Aorta (tissue), 5 donors: ENCODE measurements around the gene TMEM190. TPM values are rescaled to one million over a fixed set of nuclear protein-coding genes. Genes with fewer than 3 reads are reported as not detected.

Experiments
- ATAC-seq: fragments of 200-7000 bp; cut with Tn5 transposase; one replicate; pipeline ENCODE4 v1.9.1; 2022; ENCODE audit warnings: moderate library complexity; ENCODE audit not compliant: low FRiP score
- DNase-seq, 2 donors: peaks; one replicate each; pipeline ENCODE4 v3.0.0-alpha.2; 2020
- H3K27ac ChIP-seq, 2 donors: one replicate each; pipeline ENCODE4 v1.5.1; 2013; ENCODE audit warnings: low read length in 2 of 2, mild to moderate bottlenecking in 2 of 2, moderate library complexity in 2 of 2, control low read depth in 1 of 2, inconsistent platforms in 1 of 2, low read depth in 1 of 2
- H3K27me3 ChIP-seq, 2 donors: one replicate each; pipeline ENCODE4 v1.6.1; 2013; ENCODE audit warnings: control low read depth in 1 of 2, low read length in 1 of 2, mild to moderate bottlenecking in 1 of 2, moderate library complexity in 1 of 2; ENCODE audit not compliant: insufficient read depth in 2 of 2, control insufficient read depth in 1 of 2
- H3K36me3 ChIP-seq, 2 donors: one replicate each; pipeline ENCODE4 v1.6.1; 2013; ENCODE audit warnings: control low read depth in 1 of 2, low read length in 1 of 2, mild to moderate bottlenecking in 1 of 2; ENCODE audit not compliant: insufficient read depth in 2 of 2, control insufficient read depth in 1 of 2
- H3K4me1 ChIP-seq, 2 donors: one replicate each; pipeline ENCODE4 v1.6.1; 2013; ENCODE audit warnings: low read length in 2 of 2, control low read depth in 1 of 2, mild to moderate bottlenecking in 1 of 2, moderate library complexity in 1 of 2; ENCODE audit not compliant: insufficient read depth in 2 of 2, control insufficient read depth in 1 of 2
- H3K4me3 ChIP-seq, 2 donors: one replicate each; pipeline ENCODE4 v1.5.1; 2013; ENCODE audit warnings: low read length in 2 of 2, control low read depth in 1 of 2, mild to moderate bottlenecking in 1 of 2
- H3K9me3 ChIP-seq: one replicate; pipeline ENCODE4 v1.6.1; 2013; ENCODE audit warnings: mild to moderate bottlenecking, low read length; ENCODE audit not compliant: control insufficient read depth
- WGBS, 2 donors: extraction: QIAGEN DNeasy Blood & Tissue Kit; methylation state at CpG; one replicate each; pipeline ENCODE4 v1.1.7; 2013; 5-methylcytosine and 5-hydroxymethylcytosine counted together
- intact Hi-C, 2 donors: fragments of 100-400 bp; cut with DNase I; formaldehyde crosslinking; loops; one replicate each; pipeline versions ENCODE4 v1.14.2 to v1.15.0; 2022
- polyA plus RNA-seq, 2 donors: library from polyadenylated mRNA; stranded (reverse); fragments of 200-250 nt; gene quantifications; one replicate each; pipeline ENCODE4 v1.2.3, GENCODE V29; 2013
- total RNA-seq, 2 donors: library from RNA; stranded (reverse); fragmentation: NEBNext Ultra II Directional; extraction: Animal tissue kit (Norgen Biotek cat#: 25700); gene quantifications; one replicate each; pipeline ENCODE4 v1.2.1, GENCODE V29; 2021
- donor health status: healthy with polysubstance abuse.
- donor health status: Bipolar disorder and iron deficiency.
- donor health status: DM: no; HTN: no; CAD: no.
- donor health status: DM: no; HTN: no; CAD: no.
- donor health status: DM: yes; HTN: yes; CAD: no.

Gene TMEM190
- total and polyA plus RNA-seq, 4 donors = not detected

DNA sequence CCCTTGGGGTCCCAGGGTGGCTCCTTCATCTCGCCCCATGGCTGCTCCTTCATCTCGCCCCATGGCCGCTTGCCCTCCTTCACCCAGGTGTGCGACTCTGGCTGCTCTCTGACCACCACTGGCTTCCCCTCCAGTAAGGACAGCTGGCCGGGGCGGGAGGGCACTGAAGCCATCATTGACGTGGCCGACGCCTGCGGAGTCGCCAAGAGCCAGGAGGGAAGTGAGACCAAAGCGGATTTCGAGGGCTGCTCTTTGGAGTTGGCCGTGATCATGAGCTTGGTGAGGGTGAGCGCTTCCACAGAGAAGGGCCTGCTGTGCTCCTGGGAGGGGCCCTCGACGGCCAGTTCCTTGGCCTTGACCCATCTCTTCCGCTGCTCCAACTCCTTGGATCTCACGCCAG, 18.1 kb upstream of the TMEM190 start:
- DNase-seq (no peak), ATAC-seq (no peak)
- intact Hi-C loops = no loop called here
- no peaks in the 10 kb centered on the region for H3K27me3 ChIP-seq
- H3K4me3 ChIP-seq = no peak overlapping the region
- 88 to 91% methylated on average over 19 of the region's 19 CpGs for WGBS, 2 donors
- no peaks in the 10 kb centered on the region for H3K4me1 ChIP-seq
- H3K9me3 ChIP-seq = no peaks in the 10 kb centered on the region
- no peak overlapping the region for H3K27ac ChIP-seq
- no peaks in the 10 kb centered on the region for H3K36me3 ChIP-seq

DNA sequence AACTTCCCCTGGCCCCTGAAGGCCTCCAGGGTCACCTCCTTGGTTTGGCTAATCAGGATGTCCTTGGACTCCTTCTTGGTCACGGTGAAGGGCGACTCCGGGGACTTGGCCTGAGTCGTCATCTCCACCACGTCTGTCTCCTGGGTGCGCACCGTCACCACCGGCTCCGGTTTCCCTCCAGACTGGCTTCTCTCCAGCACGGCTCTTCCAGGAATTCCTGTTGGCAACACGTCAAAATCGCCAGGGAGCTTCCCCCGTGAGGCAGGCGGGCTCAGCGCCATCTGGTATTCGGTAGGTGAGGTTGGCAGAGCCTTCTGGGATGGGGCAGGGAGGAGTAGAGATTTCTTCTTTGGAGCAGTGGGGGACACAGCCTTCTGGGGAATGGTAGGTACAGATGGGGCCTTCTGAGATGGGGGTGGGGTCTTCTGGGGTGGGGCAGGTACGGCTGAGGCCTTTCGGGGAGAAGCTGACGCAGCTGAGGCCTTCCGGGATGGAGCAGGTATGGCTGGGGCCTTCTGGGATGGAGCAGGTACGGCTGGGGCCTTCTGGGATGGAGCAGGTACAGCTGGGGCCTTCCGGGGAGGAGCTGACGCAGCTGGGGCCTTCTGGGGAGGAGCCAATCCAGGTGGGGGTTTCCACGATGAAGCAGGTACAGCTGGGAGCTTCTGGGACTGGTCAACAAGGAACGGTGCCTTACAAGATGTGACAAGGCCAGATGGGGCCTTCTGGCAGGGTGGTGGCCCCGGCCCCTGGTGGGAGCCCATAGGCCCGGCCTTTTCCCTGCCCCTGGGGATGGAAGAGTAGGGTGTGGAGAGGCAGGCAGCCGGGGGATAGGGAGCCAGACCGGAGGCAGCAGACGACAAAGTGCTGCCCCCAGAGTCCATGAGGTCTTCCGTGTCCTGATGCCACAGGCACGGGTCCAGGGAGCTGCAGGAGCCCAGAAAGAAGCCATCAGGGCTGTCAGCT, 17.4 kb upstream of the TMEM190 start:
- Histone ChIP-seq H3K27ac (no peak overlapping the region), H3K9me3 (no peaks in the 10 kb centered on the region), H3K4me1 (no peaks in the 10 kb centered on the region), H3K27me3 (no peaks in the 10 kb centered on the region), H3K36me3 (no peaks in the 10 kb centered on the region), H3K4me3 (no peak overlapping the region)
- ATAC-seq (no peak), DNase-seq (no peak)
- WGBS, 2 donors = 81 to 82% methylated on average over 31 to 32 of the region's 32 CpGs
- intact Hi-C loops = no loop called here

DNA sequence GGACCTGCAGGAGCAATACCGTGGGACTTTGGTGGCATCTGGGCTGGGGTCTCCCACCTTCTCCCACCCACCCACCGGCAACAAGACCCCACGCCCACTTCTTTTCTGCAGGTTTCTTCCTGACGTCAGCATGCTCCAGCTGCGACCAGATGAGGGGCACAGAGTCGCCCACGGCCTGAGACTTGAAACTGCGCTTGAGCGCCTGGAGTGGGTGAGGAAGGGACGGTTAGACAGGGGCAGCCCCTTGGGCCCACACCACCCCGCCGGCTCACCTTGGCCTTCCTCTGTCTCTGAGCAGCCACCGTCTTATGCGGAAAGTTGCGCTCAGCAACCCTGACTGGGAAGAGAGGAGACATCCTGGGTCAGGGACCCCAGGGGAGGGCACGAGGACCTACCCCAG, 15.7 kb upstream of the TMEM190 start:
- Histone ChIP-seq H3K4me1 (no peaks in the 10 kb centered on the region), H3K27ac (no peak overlapping the region), H3K9me3 (no peaks in the 10 kb centered on the region), H3K4me3 (no peak overlapping the region), H3K36me3 (no peaks in the 10 kb centered on the region), H3K27me3 (no peaks in the 10 kb centered on the region)
- intact Hi-C loops = no loop called here
- DNase-seq (no peak), ATAC-seq (no peak)
- WGBS, 2 donors = 94 to 97% methylated on average over 16 of the region's 16 CpGs

DNA sequence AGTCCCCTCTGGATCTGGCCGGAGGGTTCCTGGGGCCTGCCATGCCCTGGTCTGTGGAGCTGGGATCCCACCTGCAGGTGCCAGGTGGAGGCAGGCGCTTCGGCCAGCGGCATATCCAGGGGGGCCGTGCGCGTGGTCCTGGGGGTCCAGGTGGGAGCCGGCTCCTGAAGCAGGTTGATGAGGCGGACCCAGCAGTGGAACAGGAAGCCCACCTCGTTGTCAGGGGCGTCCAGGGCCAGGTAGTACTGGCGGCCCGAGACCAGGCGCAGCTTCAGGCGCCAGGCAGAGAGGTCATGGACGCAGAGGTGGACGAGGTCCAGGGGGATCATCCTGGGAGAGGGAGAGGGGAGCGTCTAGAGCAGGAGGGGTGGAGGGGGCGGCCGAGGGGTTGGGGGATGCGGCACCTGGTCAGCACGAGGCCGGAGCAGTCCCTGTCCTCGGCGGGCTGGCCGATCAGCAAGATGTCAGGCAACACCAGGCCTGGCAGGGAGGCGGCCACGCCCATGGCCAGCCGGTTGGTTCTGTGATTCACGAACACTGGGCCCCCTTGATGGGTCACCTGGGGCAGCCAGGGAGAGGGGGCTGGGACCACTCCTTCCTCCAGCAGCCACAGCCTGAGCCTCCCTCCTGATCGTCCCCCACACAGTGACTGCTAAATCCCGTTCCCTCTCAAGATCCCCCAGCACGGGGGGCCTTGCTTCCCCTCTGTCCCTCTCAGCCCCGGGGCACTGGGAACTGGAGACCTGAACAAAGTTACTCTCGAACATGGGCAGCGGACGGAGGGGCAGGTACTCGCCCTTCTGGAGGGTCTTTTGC, 14.2 kb upstream of the TMEM190 start:
- intact Hi-C loops = no loop called here
- H3K9me3 ChIP-seq = no peaks in the 10 kb centered on the region
- DNase-seq = peak; percentile 37 to 72
- H3K36me3 ChIP-seq = no peaks in the 10 kb centered on the region
- 74 to 75% methylated on average over 36 to 38 of the region's 38 CpGs for WGBS, 2 donors
- no peaks in the 10 kb centered on the region for H3K4me1 ChIP-seq
- ATAC-seq = no peak
- H3K27me3 ChIP-seq = no peaks in the 10 kb centered on the region
- H3K4me3 ChIP-seq = no peak overlapping the region
- no peak overlapping the region for H3K27ac ChIP-seq

DNA sequence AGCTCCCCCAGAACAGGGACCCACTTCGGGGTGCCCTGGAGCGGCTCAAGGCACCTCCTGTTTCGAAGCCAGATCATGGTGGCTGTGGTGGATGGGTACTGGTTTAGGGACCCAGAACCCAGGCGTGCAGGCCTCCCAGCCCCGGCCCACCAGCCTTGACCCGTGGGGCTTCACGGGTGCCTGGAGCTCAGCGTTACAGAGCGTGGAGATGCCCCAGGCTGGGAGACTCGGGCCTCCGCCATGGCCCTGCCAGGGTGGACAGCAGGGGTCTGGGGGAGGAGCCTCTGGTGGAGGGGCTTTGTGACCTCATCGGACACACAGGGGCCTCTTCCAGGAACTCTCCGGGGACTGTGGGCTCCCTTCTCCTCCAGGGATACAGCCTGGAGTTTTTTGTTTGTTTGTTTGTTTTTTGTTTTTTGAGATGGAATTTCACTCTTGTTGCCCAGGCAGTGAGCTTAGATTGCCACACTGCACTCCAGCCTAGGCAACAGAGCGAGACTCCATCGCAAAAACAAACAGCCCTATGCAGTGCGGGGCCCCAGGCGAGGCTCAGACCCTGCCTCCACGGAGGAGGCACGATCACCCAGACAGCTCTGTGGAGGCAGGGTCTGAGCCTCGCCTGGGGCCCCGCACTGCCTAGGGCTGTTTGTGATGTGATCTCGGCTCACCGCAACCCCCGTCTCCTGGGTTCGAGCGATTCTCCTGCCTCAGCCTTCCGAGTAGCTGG, 13.5 kb upstream of the TMEM190 start, which contains the start of gene GARIN5B:
GARIN5B (minus strand) TSS at position 271 of the 727 bp plus-strand sequence; CDS start at position 77, 194 bp downstream.
- ATAC-seq (no peak), DNase-seq (peak in 1 of 2 donors; percentile 32)
- no peak within 1 kb of the TSS for H3K27ac ChIP-seq
- H3K4me1 ChIP-seq = no peaks in the 10 kb centered on the region
- intact Hi-C loops = no loop called here
- no peak within 1 kb of the TSS for H3K4me3 ChIP-seq
- H3K27me3 ChIP-seq = no peaks in the 10 kb centered on the region
- WGBS, 2 donors = 80 to 82% methylated on average over 27 of the region's 27 CpGs
- no peaks in the 10 kb centered on the region for H3K9me3 ChIP-seq
- no peaks in the 10 kb centered on the region for H3K36me3 ChIP-seq

DNA sequence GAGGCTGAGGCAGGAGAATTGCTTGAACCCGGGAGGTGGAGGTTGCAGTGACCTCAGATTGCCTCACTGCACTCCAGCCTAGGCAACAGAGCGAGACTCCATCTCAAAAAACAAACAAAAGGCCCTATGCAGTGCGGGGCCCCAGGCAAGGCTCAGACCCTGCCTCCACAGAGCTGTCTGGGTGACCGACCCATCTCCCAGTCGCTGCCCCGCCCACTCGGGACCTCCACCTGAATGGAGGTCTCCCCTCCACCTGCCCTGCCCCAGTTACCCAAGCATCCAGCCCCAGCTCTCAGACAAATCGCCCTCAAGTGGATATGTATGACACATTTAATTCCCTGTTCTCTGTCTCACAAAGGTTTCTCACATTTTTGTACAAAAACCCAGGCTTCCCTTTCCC, 11.4 kb upstream of the TMEM190 start:
- ATAC-seq (no peak), DNase-seq (peak in 1 of 2 donors; percentile 34)
- Histone ChIP-seq H3K4me3 (no peak overlapping the region), H3K27me3 (no peaks in the 10 kb centered on the region), H3K4me1 (no peaks in the 10 kb centered on the region), H3K27ac (no peak overlapping the region), H3K9me3 (no peaks in the 10 kb centered on the region), H3K36me3 (no peaks in the 10 kb centered on the region)
- 90 to 91% methylated on average over 8 of the region's 8 CpGs for WGBS, 2 donors
- intact Hi-C loops = no loop called here

DNA sequence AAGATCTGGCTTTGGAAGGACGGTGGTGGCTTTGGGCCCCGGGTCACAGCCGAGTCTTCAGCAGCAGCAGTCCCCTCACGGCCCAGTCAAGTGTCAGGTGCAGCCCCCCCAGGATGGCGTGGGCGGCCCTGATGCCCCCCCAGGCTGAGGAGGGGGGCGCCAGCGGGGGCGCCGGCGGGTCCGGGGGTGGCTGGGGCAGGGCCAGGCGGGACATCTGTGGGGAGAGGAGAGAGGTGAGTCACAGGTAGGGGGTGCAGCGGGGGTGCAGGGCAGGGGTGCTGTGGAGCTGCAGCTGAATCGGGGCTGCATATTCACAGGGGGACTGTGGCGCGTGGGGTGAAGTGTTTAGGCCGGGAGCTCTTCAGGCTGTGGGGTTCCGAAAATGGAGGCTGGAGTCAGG, 10.7 kb upstream of the TMEM190 start:
- 77 to 78% methylated on average over 18 to 19 of the region's 19 CpGs for WGBS, 2 donors
- H3K4me3 ChIP-seq = no peak overlapping the region
- no peaks in the 10 kb centered on the region for H3K27me3 ChIP-seq
- DNase-seq (peak in 1 of 2 donors; percentile 30), ATAC-seq (no peak)
- no peaks in the 10 kb centered on the region for H3K9me3 ChIP-seq
- no peaks in the 10 kb centered on the region for H3K4me1 ChIP-seq
- no peak overlapping the region for H3K27ac ChIP-seq
- H3K36me3 ChIP-seq = no peaks in the 10 kb centered on the region
- intact Hi-C loops = no loop called here

DNA sequence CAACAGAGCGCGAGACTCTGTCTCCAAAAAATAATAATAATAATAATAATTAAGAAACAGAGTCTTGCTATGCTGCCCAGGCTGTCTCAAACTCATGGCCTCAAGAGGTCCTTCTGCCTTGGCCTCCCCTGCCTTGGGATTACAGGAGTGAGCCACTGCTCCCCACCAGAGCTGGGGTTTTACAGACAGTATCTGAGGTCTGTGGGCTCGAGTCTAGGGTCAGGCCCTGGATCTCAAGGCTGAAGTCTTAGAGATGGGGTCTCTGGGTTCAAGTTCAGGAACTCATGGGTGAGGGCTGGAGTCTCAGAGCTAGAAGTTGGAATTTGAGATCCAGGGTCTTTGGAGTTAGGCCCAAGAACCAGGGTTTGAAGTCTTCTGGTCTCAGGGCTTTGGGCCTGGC, 9.8 kb upstream of the TMEM190 start:
- 68 to 78% methylated on average over 3 of the region's 3 CpGs for WGBS, 2 donors
- no peak overlapping the region for H3K4me3 ChIP-seq
- H3K9me3 ChIP-seq = no peaks in the 10 kb centered on the region
- H3K27me3 ChIP-seq = no peaks in the 10 kb centered on the region
- intact Hi-C loops = no loop called here
- H3K27ac ChIP-seq = no peak overlapping the region
- H3K36me3 ChIP-seq = no peaks in the 10 kb centered on the region
- H3K4me1 ChIP-seq = no peaks in the 10 kb centered on the region
- DNase-seq = no peak
- no peak for ATAC-seq
